IgD-negative memory B cell (primary cell): ENCODE results near the gene RAPGEF1. TPM values are rescaled to one million over a fixed set of nuclear protein-coding genes. Genes with fewer than 3 reads are reported as not detected.

Experiments
- H3K27ac Mint-ChIP-seq, 3 donors: one replicate each; pipeline ENCODE4 v1.8.0; 2020 to 2022; ENCODE audit warnings: mild to moderate bottlenecking in 3 of 3, mixed read lengths in 3 of 3, moderate library complexity in 1 of 3
- H3K27me3 Mint-ChIP-seq: one replicate; pipeline ENCODE4 v1.8.0; 2021; ENCODE audit warnings: mixed read lengths
- H3K36me3 Mint-ChIP-seq: one replicate; pipeline ENCODE4 v1.8.0; 2020; ENCODE audit warnings: mild to moderate bottlenecking, mixed read lengths
- H3K4me1 Mint-ChIP-seq, 3 donors: one replicate each; pipeline ENCODE4 v1.8.0; 2020 to 2022; ENCODE audit warnings: mixed read lengths in 3 of 3, mild to moderate bottlenecking in 1 of 3
- H3K4me3 Mint-ChIP-seq, 4 donors: one replicate each; pipeline ENCODE4 v1.8.0; 2020 to 2022; ENCODE audit warnings: mild to moderate bottlenecking in 4 of 4, mixed read lengths in 4 of 4, moderate library complexity in 3 of 4
- H3K9me3 Mint-ChIP-seq, 3 donors: one replicate each; pipeline ENCODE4 v1.8.0; 2020 to 2021; ENCODE audit warnings: mixed read lengths in 3 of 3, mild to moderate bottlenecking in 1 of 3
- polyA plus RNA-seq: library from polyadenylated mRNA; unstranded; fragments of 300-500 nt; fragmentation: Illumina TruSeq; gene quantifications from one replicate; pipeline ENCODE4 v1.2.3, GENCODE V29; 2021

Gene RAPGEF1
- polyA plus RNA-seq, 1 donor from 2014 or later, result 40.8 TPM

DNA sequence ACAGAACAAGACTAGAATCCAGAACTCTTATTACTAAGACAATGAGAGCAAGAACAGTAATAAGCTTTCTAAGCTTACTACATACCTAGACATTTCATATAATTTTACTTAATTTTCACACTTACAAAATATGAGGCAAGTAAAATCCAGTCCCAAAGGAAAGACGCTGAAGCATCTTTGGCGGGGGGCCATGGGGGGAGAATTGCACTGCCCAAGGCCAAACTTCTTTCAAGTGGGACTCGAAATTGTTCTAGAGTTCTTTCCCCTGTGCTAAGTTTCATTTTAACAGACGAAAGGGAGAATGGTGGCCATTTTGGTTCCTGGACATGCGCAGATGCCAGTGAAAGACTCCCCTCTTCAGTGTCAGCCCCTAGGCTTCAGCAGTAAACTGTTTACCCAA, 122.3 kb downstream of the RAPGEF1 start:
- Mint-ChIP-seq H3K36me3 (peaks cover 9% of the 10 kb centered on the region), H3K4me3 (no peak overlapping the region), H3K27ac (peak overlapping the region in 2 of 3 donors; percentile 50 to 56), H3K27me3 (no peaks in the 10 kb centered on the region), H3K9me3 (no peaks in the 10 kb centered on the region), H3K4me1 (peaks cover 17 to 22% (median 21%) of the 10 kb centered on the region in 3 donors)

DNA sequence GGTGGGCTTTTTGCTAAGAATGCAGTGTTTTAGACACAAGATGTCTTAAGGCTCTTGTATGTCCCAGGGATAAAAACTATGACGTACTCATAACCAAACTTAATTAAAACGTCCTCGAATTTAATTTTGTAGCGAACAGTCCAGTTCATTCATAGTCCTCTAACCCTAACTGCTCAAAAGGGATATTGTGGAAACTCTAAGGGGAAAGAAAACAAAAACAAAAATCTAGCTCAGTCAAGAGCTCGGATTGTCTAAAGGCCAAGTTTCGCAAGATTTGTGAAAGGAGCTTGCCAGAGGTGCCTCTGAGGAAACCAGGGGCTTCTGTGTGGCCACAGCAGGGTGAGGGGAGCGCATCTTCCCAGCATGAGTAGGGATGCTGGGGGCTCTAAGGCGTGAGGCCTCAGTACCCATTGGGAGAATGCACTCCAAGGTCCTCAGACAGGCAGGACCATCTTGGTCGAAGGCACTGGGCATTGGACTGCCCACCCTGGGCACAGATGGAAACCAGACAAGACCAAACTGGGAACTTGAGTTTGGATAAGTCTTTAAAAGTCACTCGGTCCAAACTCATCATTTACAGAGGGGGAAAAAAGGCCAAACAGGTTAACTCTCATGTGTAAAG, 122.8 kb downstream of the RAPGEF1 start:
- Mint-ChIP-seq H3K36me3 (peaks cover 5% of the 10 kb centered on the region), H3K4me3 (peak overlapping the region in 1 of 4 donors; percentile 1), H3K27me3 (no peaks in the 10 kb centered on the region), H3K27ac (peak overlapping the region; percentile 50 to 86 (median 71)), H3K9me3 (no peaks in the 10 kb centered on the region), H3K4me1 (peaks cover 15 to 18% (median 16%) of the 10 kb centered on the region in 3 donors)

DNA sequence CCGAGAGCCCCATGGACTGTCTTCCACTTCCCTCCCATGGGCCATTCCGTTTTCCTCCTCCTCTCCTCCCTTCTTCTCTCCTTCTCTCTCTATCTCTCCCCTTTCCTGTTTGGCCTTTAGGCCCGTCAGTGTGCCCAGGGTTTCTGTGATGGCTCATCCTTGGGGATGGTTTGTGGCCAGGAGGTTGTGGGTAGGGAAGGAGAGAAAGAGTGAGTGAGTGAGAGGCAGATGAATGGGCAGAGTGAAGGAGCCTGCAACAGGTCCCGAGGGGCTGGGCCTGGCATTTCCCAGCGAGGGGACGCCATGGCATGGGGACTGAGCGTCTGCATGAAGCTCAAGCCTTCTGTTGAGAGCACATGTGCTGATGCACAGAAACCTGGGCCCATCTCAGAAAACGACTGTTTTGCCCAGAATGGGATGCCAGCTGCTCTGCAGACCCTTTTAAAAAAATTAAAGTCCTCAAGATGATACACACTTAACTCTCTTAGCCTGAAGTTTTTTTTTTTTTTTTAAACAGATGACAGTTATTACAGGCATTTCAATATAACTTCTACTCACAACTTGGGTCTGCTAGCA, 125.4 kb downstream of the RAPGEF1 start:
- Mint-ChIP-seq H3K9me3 (no peaks in the 10 kb centered on the region), H3K27me3 (no peaks in the 10 kb centered on the region), H3K4me1 (peaks cover 5 to 8% (median 6%) of the 10 kb centered on the region in 3 donors), H3K36me3 (peaks cover 2% of the 10 kb centered on the region), H3K27ac (peak overlapping the region in 2 of 3 donors; percentile 62 to 86), H3K4me3 (no peak overlapping the region)

DNA sequence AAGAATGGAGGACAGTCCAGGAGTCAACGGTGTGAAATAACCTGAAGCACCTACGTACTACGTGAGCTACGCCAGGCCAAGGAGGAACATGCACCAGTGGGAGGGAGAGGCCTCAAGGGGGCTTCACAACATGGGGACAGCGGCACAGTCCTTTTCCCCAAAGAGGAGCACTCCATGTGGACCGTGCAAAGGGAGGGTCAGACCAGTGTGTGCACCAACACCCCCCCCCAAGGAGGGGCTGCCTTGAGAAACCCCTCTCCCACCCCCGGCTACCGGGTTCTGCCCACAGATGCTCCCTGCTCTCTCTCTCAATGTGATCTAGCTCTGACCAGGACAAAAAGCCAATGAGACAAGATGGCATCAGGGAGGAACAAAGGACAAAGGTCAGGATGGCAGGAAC, 126.0 kb downstream of the RAPGEF1 start:
- Mint-ChIP-seq H3K4me1 (peaks cover 4 to 8% (median 6%) of the 10 kb centered on the region in 3 donors), H3K36me3 (peaks cover 2% of the 10 kb centered on the region), H3K27me3 (no peaks in the 10 kb centered on the region), H3K4me3 (no peak overlapping the region), H3K27ac (peak overlapping the region; percentile 61 to 86 (median 62)), H3K9me3 (no peaks in the 10 kb centered on the region)

DNA sequence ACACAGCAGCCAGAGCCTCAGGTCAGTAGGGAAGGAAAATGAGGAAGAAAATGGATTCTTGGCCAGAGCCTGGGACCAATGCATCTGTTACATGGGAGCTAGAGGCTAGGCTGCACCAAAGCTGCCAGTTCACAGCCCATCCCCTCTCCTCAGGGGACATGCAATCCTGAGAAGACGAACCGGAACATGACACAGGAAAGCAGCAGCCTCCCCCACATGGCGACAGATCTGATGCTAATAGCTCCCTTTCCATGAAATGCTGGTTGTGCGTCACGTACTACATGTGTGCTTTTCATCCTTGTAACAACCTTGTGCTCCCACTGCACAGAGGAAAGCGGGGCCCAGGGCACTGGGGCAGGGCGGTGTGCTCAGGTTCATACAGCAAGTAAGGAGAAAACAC, 127.0 kb downstream of the RAPGEF1 start:
- Mint-ChIP-seq H3K27ac (peak overlapping the region in 1 of 3 donors; percentile 86), H3K27me3 (no peaks in the 10 kb centered on the region), H3K36me3 (peaks cover 2% of the 10 kb centered on the region), H3K4me1 (peaks cover 0 to 8% (median 6%) of the 10 kb centered on the region in 3 donors), H3K4me3 (no peak overlapping the region), H3K9me3 (no peaks in the 10 kb centered on the region)

GRCh38 chr9:131611586-131612315, 128.1 kb downstream of the RAPGEF1 start:
- Mint-ChIP-seq H3K27ac (peak overlapping the region in 1 of 3 donors; percentile 45), H3K9me3 (no peaks in the 10 kb centered on the region), H3K27me3 (no peaks in the 10 kb centered on the region), H3K4me1 (peaks cover 4 to 9% (median 8%) of the 10 kb centered on the region in 3 donors), H3K36me3 (peaks cover 2% of the 10 kb centered on the region), H3K4me3 (no peak overlapping the region)

DNA sequence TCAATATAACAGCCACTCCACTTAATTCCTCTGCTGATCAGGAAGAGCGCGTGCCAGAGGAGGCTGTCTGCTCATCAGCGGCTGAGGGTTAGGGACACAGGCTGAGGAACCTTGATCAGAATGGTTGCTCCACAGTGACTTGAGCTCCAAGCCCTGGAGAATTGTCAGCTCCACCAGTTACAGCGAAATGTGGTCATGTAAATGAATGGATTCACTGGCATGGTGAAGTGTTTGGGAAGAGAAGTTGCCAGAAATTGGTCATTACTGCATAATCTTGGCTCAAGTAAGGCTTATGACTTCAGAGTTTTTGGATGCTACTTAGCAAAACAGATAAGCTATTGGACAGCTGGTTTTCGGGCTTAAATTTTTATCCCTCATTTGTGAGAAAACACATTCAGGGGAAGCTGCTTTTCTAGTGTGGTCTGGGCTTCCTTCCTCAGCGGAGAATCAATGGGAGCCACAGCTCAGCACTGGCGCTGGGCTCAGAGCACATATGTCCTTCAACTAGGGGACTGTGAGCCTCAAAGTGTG, 129.6 kb downstream of the RAPGEF1 start:
- Mint-ChIP-seq H3K4me1 (peaks cover 5 to 9% (median 8%) of the 10 kb centered on the region in 3 donors), H3K27ac (peak overlapping the region in 1 of 3 donors; percentile 70), H3K4me3 (no peak overlapping the region), H3K36me3 (peaks cover 2% of the 10 kb centered on the region), H3K27me3 (no peaks in the 10 kb centered on the region), H3K9me3 (no peaks in the 10 kb centered on the region)

DNA sequence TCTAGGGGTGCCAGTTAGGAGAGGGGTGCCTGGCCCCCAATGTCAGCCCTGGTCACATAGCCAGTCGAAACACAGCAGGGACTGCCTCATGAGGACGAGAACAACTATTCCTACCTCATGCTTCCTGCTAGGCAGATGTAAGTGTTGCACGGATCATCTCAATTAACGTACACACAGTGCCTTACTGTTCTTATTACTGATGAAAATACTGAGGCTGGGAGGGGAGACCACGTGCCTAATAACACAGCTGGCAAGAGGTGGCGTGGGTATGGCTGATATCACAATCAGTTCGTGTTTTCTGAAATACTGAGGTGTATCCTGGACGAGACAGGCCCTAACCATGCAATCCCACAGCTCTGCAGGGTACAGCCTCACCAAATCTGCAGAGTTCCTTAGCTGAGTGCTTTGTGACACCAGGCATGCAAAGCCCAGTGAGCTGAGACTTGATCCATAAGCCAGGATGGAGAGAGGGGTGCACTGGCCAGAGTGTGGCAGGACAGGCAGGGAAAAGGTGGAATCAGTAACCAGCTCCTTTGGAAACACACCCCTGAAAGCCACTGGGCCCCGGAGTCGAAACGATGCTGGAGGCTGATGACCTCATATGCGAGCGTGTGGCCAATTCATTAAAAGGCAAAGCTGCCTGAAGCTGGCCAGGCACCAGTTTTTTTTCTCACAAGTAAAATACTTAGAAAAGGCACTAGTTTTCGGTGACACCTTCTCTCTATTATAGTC, 130.6 kb downstream of the RAPGEF1 start:
- H3K27me3 Mint-ChIP-seq, result no peaks in the 10 kb centered on the region
- H3K27ac Mint-ChIP-seq, result peak overlapping the region; percentile 43 to 70 (median 65)
- H3K36me3 Mint-ChIP-seq, result no peaks in the 10 kb centered on the region
- no peaks in the 10 kb centered on the region for H3K9me3 Mint-ChIP-seq
- H3K4me1 Mint-ChIP-seq, result peaks cover 7 to 9% (median 8%) of the 10 kb centered on the region in 3 donors
- H3K4me3 Mint-ChIP-seq, result peak overlapping the region in 1 of 4 donors; percentile 24

DNA sequence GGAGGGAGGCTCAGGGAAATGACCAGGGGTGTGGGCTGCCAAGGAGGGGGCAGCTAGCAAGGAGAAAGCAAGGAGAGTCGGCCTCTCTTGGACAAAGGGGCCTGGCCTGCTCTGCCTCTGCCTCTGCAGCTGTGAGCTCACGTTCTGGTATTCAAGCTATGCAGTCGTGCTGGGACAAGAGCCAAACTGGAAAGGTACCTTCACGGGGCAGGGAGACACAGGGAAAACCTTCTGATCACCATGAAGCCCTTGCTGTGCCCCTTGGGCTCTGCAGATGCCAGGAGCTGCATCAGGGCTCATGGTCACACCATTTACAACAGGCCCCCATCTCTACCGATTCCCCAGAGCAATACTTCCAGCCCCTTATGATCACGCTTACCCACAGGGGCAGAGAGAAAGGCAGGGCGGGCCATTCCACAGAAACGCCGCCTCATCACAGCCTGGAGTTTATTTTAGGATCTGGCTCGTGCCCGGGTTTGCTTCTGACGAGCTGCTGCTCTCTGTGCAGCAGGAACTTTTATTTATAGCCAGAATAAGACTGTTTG, 131.3 kb downstream of the RAPGEF1 start:
- H3K27ac Mint-ChIP-seq, result peak overlapping the region in 2 of 3 donors; percentile 35 to 65
- no peaks in the 10 kb centered on the region for H3K9me3 Mint-ChIP-seq
- H3K36me3 Mint-ChIP-seq, result no peaks in the 10 kb centered on the region
- H3K4me1 Mint-ChIP-seq, result peaks cover 8 to 9% (median 9%) of the 10 kb centered on the region in 3 donors
- H3K4me3 Mint-ChIP-seq, result no peak overlapping the region
- no peaks in the 10 kb centered on the region for H3K27me3 Mint-ChIP-seq

DNA sequence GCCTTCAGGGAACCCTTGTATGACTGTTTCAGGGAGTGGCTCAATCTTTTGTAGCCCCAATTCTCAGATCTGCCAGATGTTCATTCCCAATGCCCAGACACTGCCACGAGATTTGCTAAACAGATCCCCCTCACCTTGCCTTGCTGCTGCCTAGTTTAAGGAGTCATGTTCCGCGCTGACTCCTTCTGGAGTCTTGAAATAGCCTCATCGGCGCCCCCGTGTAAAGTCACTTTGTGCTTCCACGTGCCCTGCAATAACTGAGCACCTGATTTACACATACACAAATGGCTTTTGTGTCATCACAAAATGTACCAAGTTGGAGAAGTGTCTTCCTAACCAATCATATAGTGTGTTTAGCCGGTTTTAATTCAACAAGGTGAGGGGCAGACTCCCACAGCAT, 132.3 kb downstream of the RAPGEF1 start:
- H3K36me3 Mint-ChIP-seq, result no peaks in the 10 kb centered on the region
- peak overlapping the region in 2 of 3 donors; percentile 65 to 78 for H3K27ac Mint-ChIP-seq
- no peaks in the 10 kb centered on the region for H3K27me3 Mint-ChIP-seq

DNA sequence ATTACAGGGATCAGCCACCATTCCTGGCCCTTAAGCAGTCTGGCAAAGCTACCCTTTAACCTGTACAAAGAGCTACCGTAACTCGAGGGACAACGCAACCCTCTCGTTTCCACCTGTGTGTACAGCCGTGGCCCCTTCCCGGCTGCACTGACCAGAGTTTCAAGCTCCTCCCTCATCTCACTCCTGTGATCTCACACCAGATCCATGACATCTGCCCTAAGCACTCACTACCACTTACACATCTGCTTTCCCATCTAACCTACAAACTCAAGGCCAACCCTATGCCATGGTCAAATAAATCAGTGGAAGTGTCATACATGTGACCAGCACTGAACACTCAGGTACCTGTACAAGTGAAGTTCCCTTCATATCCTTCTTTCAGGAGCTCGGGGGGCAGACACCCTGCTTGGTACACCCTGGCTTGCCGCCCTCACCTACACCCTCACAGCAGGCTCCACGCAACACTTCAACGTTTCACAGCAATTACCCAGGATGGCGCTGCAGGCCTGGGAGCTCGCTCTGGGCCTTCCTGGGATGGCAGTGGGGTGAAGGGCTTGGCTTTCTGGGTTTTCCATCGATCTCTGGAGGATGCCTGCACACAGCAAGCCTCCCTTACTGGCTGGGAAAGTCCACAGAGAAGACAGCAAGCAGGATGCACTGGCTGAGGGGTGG, 132.8 kb downstream of the RAPGEF1 start:
- Mint-ChIP-seq H3K9me3 (no peaks in the 10 kb centered on the region), H3K27ac (peak overlapping the region in 2 of 3 donors; percentile 19 to 40), H3K36me3 (no peaks in the 10 kb centered on the region), H3K4me3 (no peak overlapping the region), H3K4me1 (peaks cover 4 to 9% (median 6%) of the 10 kb centered on the region in 3 donors), H3K27me3 (no peaks in the 10 kb centered on the region)

More for the DNA sequence above, 132.3 kb downstream of the RAPGEF1 start:
- peak overlapping the region in 1 of 4 donors; percentile 48 for H3K4me3 Mint-ChIP-seq
- H3K4me1 Mint-ChIP-seq, result peaks cover 4 to 9% (median 6%) of the 10 kb centered on the region in 3 donors
- no peaks in the 10 kb centered on the region for H3K9me3 Mint-ChIP-seq

- Mint-ChIP-seq H3K36me3 (no peaks in the 10 kb centered on the region), H3K27ac (peak overlapping the region in 2 of 3 donors; percentile 3 to 69), H3K4me3 (no peak overlapping the region), H3K27me3 (no peaks in the 10 kb centered on the region), H3K9me3 (no peaks in the 10 kb centered on the region), H3K4me1 (peaks cover 0 to 9% (median 6%) of the 10 kb centered on the region in 3 donors)
Observed at GRCh38 chr9:131605770-131606590, 133.9 kb downstream of the RAPGEF1 start.

DNA sequence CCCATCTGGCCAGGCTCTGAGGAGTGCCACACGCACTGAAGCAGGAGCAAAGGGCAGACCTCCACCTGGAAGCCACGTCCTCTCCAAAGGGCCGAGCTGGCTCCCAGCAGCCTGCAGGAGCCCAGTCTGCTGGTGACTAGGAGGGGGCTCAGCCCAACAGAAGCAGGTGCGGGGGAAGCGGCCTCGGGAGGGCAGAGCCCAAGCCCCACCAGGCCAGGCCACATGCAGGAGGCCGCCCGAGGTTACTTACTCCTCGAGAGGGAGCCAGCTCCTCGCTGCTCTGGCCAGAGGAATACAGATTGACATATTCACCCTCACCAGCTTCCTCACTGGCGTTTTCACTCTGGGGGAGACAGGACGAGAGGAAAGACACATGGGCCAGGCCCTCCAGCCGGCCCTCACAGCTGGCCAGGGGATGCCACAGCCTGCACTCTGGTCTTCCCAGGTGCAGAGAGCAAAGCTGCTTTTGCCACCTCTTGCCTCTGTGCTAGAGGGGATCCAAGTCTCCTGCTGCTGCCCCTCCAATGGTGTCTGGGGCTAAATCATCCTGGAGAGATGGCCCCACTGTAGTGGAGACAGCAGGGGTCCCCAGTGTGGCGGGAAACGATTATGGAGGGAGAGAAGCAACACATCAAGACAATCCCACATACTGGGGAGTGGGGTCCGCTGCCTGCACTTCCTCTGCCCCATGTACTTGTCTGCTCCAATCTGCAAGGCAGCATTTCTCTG, 136.0 kb downstream of the RAPGEF1 start:
- H3K27ac Mint-ChIP-seq, result peak overlapping the region in 1 of 3 donors; percentile 53
- H3K27me3 Mint-ChIP-seq, result no peaks in the 10 kb centered on the region
- peaks cover 0 to 9% (median 6%) of the 10 kb centered on the region in 3 donors for H3K4me1 Mint-ChIP-seq
- H3K36me3 Mint-ChIP-seq, result no peaks in the 10 kb centered on the region
- H3K4me3 Mint-ChIP-seq, result peak overlapping the region in 1 of 4 donors; percentile 47
- H3K9me3 Mint-ChIP-seq, result no peaks in the 10 kb centered on the region
